Activated naive CD4-positive, alpha-beta T cell treated with anti-CD3 and anti-CD28 coated beads, Interleukin-2, amount 50 U/mL, for 72 hours (primary cell): Measurements from ENCODE around the gene FDPS. TPM values are rescaled to one million over a fixed set of nuclear protein-coding genes. Genes with fewer than 3 reads are reported as not detected.
"Not testable (repeated sequence)": the region's sequence is repeated elsewhere in the genome, so short reads cannot be mapped to it uniquely, and the experiment has no call there.

Source experiments
- ATAC-seq, 2 donors: fragments of 150-1000 bp; cut with Tn5 transposase; 2 replicates each; pipeline ENCODE4 v1.10.0; 2021; ENCODE audit warnings: mild to moderate bottlenecking in 2 of 2, moderate library complexity in 2 of 2
- DNase-seq, 2 donors: peaks; one replicate each; pipeline ENCODE4 v3.0.0; 2021 to 2022; ENCODE audit warnings: low spot score in 2 of 2
- H3K27ac Mint-ChIP-seq, 2 donors: one replicate each; pipeline ENCODE4 v1.8.0; 2022; ENCODE audit warnings: mild to moderate bottlenecking in 2 of 2, mixed read lengths in 2 of 2
- H3K36me3 Mint-ChIP-seq, 2 donors: one replicate each; pipeline ENCODE4 v1.8.0; 2022; ENCODE audit warnings: mixed read lengths in 2 of 2
- H3K9me3 Mint-ChIP-seq, 2 donors: one replicate each; pipeline ENCODE4 v1.8.0; 2022; ENCODE audit warnings: mixed read lengths in 2 of 2
- total RNA-seq, 2 donors: library from RNA; stranded (reverse); gene quantifications; one replicate each; pipeline ENCODE4 v1.2.3, GENCODE V29; 2022

FDPS gene
- total RNA-seq, 2 donors from 2014 or later = 349 to 372 TPM

DNA sequence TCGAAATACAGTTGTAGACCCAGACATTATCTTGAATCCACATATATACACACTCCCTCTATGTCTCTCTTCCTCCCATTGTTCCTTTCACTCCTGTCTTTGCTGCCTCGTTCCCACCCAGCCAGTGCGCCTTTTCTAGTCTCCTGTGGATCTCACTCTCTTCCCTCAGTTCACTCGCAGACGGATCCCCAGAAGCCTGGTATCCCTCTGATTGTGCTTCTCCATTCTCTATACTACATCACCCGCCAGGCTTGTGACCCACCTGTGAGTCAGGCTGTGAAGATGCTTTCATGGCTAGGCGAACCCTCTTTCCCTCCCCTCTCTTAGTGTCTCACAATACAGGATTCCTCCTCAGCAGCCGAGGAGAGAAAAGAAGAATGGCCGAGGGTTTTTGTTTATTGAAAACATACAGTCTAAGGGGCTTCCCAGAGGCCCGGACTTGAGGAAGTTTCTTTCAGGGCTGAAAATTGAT, 29.9 kb upstream of the FDPS start:
- no peak overlapping the region for H3K27ac Mint-ChIP-seq
- H3K36me3 Mint-ChIP-seq = no peaks in the 10 kb centered on the region
- no peak for ATAC-seq
- H3K9me3 Mint-ChIP-seq = peaks cover 0 to 6% of the 10 kb centered on the region in 2 donors
- no peak for DNase-seq

DNA sequence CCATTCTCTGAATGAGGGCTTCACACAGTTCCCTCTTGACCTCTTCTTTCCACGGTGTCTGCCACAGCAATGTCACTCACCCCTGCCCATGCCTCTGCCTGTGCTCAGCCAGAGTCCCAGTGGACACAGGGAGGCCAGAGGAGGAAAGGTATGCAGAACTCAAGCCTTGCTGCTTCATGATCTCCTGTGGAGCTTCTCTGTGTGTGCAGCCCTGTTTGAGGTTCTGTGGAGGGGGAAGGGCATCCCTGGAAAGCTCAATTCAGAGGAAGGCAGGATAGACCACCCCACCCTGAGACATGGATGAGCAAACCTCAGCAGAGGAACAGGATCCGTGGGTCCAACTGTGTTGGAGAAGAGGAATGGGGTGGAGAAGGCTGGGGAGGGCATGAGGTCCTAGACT, 29.4 kb upstream of the FDPS start:
- no peak overlapping the region for H3K27ac Mint-ChIP-seq
- no peaks in the 10 kb centered on the region for H3K36me3 Mint-ChIP-seq
- ATAC-seq = no peak
- H3K9me3 Mint-ChIP-seq = peaks cover 0 to 6% of the 10 kb centered on the region in 2 donors
- DNase-seq = no peak

GRCh38 chr1:155282488-155283091, 26.1 kb upstream of the FDPS start:
- Mint-ChIP-seq H3K36me3 (no peaks in the 10 kb centered on the region), H3K9me3 (no peaks in the 10 kb centered on the region), H3K27ac (no peak overlapping the region)
- DNase-seq (no peak), ATAC-seq (no peak)

- Mint-ChIP-seq H3K9me3 (no peaks in the 10 kb centered on the region), H3K27ac (no peak overlapping the region), H3K36me3 (no peaks in the 10 kb centered on the region)
- DNase-seq = no peak
- ATAC-seq = no peak
Observed at GRCh38 chr1:155284476-155284875, 24.2 kb upstream of the FDPS start.

DNA sequence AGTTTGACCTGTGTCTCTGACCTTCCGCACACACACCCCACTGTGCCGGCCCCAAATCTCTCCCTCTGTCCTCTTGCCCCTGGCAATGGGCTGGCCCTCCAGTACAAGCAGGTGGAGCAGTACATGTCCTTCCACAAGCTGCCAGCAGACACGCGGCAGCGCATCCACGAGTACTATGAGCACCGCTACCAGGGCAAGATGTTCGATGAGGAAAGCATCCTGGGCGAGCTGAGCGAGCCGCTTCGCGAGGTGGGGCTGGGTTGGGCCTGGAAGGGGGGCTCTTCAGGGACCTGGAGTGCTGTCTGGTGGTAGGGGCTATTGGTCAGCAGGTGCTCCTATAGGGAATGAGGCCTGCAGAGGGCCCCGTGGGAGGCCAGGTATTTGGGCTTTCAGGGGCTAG, 23.6 kb upstream of the FDPS start:
- Mint-ChIP-seq H3K27ac (no peak overlapping the region), H3K9me3 (no peaks in the 10 kb centered on the region), H3K36me3 (no peaks in the 10 kb centered on the region)
- DNase-seq (no peak), ATAC-seq (no peak)

DNA sequence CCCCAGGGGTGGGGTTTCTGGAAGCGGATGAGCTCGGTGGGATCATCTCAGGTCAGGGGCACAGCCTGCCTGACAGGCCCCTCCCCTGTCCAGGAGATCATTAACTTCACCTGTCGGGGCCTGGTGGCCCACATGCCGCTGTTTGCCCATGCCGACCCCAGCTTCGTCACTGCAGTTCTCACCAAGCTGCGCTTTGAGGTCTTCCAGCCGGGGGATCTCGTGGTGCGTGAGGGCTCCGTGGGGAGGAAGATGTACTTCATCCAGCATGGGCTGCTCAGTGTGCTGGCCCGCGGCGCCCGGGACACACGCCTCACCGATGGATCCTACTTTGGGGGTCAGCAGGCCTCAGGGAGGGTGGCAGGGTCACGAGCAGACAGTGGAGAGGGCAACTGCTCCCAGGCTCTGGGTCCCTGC, 23.0 kb upstream of the FDPS start:
- no peak for ATAC-seq
- no peaks in the 10 kb centered on the region for H3K9me3 Mint-ChIP-seq
- H3K36me3 Mint-ChIP-seq = no peaks in the 10 kb centered on the region
- DNase-seq = no peak
- no peak overlapping the region for H3K27ac Mint-ChIP-seq

GRCh38 chr1:155286544-155286943, 22.1 kb upstream of the FDPS start:
- H3K27ac Mint-ChIP-seq = no peak overlapping the region
- H3K36me3 Mint-ChIP-seq = no peaks in the 10 kb centered on the region
- ATAC-seq = no peak
- H3K9me3 Mint-ChIP-seq = no peaks in the 10 kb centered on the region
- DNase-seq = no peak

- no peak for DNase-seq
- no peak for ATAC-seq
- no peaks in the 10 kb centered on the region for H3K36me3 Mint-ChIP-seq
- no peak overlapping the region for H3K27ac Mint-ChIP-seq
- no peaks in the 10 kb centered on the region for H3K9me3 Mint-ChIP-seq
Observed at GRCh38 chr1:155287987-155288543, 20.6 kb upstream of the FDPS start.

GRCh38 chr1:155291006-155291405, 17.7 kb upstream of the FDPS start:
- not testable (repeated sequence) for H3K27ac Mint-ChIP-seq, ATAC-seq, H3K9me3 Mint-ChIP-seq, DNase-seq, H3K36me3 Mint-ChIP-seq

DNA sequence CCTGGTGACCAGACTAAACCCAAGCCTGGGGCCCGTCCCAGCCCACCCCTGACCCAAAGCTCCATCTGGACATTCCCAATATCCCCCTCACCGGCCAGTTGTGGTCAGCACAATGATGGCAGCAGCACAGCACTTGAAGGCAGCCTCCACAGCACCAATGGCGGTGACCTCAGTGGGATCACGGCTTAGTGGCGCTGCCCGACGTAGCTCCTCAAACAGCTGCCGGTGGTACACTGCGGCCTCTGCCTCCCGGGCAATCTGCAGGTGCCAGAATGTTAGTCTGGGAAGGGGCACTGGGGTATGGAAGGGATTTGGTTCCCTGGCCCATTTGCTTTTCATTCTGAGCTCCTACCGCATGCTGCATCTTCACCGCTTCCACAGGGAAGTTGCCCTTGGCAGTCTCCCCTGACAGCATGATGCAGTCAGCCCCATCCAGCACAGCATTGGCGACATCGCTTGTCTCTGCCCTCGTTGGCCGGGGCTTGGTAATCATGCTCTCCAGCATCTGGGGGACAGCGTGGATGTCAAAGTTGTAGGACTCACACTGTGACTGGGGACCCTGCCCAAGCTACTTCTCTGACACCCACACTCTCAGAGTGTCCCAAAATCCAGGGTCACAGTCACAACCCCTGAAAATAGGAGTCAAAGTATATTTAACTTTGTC, 15.4 kb upstream of the FDPS start:
- Mint-ChIP-seq H3K36me3 (no peaks in the 10 kb centered on the region), H3K27ac (no peak overlapping the region), H3K9me3 (no peaks in the 10 kb centered on the region)
- DNase-seq = no peak
- ATAC-seq = no peak

- H3K27ac Mint-ChIP-seq = no peak overlapping the region
- ATAC-seq (peak in 1 of 2 donors; percentile 18), DNase-seq (no peak)
- H3K36me3 Mint-ChIP-seq = no peaks in the 10 kb centered on the region
- no peaks in the 10 kb centered on the region for H3K9me3 Mint-ChIP-seq
Observed at GRCh38 chr1:155294520-155295182, 14.0 kb upstream of the FDPS start.

DNA sequence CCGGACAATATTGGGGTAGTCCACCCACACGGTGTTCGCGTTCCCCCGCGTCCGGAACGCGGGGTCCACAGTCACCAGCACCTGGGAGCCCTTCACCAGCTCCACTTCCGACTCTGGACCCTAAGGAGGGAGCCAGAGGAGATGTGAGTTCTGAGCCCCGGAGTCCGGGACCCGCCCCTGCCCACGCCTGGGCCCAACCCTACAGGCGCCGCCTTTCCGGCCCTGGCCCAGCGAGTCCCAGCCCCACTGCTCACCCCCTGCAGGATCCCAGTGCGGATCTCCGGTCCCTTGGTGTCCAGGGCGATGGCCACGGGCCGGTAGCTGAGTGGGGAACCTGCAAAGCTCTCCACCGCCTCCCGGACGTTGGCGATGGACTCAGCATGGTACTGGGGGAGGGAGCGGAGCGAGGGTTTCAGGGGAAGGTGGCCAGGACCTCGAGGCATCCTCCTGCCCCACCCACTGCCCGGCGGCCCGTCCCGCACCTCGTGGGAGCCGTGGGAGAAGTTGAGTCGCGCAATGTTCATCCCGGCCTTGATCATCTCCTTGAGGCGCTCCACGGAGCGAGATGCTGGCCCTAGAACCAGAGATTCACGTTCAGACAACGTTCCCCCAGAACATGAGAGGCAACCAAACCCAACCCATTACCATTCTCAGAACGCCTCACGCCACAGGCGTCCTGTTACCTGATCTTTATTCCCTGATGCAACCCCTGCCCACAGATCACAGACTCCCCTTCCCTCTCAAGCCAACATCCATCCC, 13.3 kb upstream of the FDPS start:
- DNase-seq = no peak
- ATAC-seq = peak in 1 of 2 donors; percentile 46
- Mint-ChIP-seq H3K36me3 (no peaks in the 10 kb centered on the region), H3K9me3 (no peaks in the 10 kb centered on the region), H3K27ac (no peak overlapping the region)

- Mint-ChIP-seq H3K36me3 (no peaks in the 10 kb centered on the region), H3K27ac (no peak overlapping the region)
Observed at GRCh38 chr1:155295942-155296267, 12.8 kb upstream of the FDPS start.

GRCh38 chr1:155296661-155297060, 12.0 kb upstream of the FDPS start:
- Mint-ChIP-seq H3K27ac (no peak overlapping the region), H3K9me3 (no peaks in the 10 kb centered on the region), H3K36me3 (no peaks in the 10 kb centered on the region)
- DNase-seq (no peak), ATAC-seq (no peak)

More at GRCh38 chr1:155295942-155296267, 12.8 kb upstream of the FDPS start:
- no peak for DNase-seq
- no peak for ATAC-seq
- H3K9me3 Mint-ChIP-seq = no peaks in the 10 kb centered on the region

GRCh38 chr1:155297384-155297783, 11.3 kb upstream of the FDPS start:
- no peaks in the 10 kb centered on the region for H3K36me3 Mint-ChIP-seq
- no peaks in the 10 kb centered on the region for H3K9me3 Mint-ChIP-seq
- DNase-seq (no peak), ATAC-seq (no peak)
- H3K27ac Mint-ChIP-seq = no peak overlapping the region

DNA sequence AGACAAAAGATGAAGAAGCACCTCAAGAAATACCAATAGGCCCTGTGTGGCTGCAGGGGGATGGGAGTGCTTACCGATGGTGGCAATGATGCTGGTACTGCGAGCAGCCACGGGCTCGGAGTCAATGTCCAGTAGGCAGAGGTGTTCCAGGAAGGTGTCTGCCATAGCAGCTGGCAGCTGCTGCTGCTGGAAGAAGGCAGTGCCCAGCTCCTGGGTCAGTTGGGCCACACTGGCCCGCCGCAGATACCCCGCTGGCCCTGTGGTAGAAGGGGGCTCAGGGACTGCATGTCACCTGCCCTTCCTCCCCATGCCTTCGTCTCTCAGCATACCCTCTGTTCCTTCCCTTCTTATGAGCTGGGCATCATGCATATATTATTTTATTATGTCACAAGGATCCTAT, 8.6 kb upstream of the FDPS start:
- ATAC-seq (no peak), DNase-seq (no peak)
- Mint-ChIP-seq H3K9me3 (no peaks in the 10 kb centered on the region), H3K27ac (no peak overlapping the region), H3K36me3 (no peaks in the 10 kb centered on the region)
